LNCAP (cell line): ENCODE results near the gene MAPK11.

Experiments
- CTCF ChIP-seq: fragments of 450-650 bp; IDR thresholded peaks from 2 replicates; pipeline ENCODE4 v1.5.1; 2017; ENCODE audit warnings: mild to moderate bottlenecking

The MAPK11 gene

GRCh38 chr22:50215297-50216054 lies 54.7 kb downstream of the MAPK11 start:
- TF ChIP-seq CTCF = no peak
